HepG2 (cell line): ENCODE data around the gene HOXA10. TPM values are rescaled to one million over a fixed set of nuclear protein-coding genes. Genes with fewer than 3 reads are reported as not detected.

Experiments
- ATAC-seq: fragments of 200-7000 bp; cut with Tn5 transposase; 3 replicates; pipeline ENCODE4 v1.9.1; 2020; ENCODE audit warnings: mild to moderate bottlenecking, moderate library complexity
- BruUV-seq: library from RNA; stranded (reverse); fragments of 400-500 nt; replicated peaks from 2 replicates; lab custom pipeline; 2021; lab: Mats Ljungman, UMichigan
- CTCF ChIA-PET: fragments of 300-600 bp; formaldehyde crosslinking; extraction: SDS; loops from one replicate; lab custom pipeline; 2021; ENCODE audit warnings: low total read pairs, inconsistent platforms, low intra/inter-chr PET ratio; lab: Yijun Ruan, JAX
- POLR2A ChIA-PET: fragments of 350-600 bp; sonication (Branson Sonifier 250); formaldehyde crosslinking; loops from one replicate; lab custom pipeline; 2020; ENCODE audit warnings: antibody characterized with exemption, inconsistent platforms; lab: Yijun Ruan, JAX
- DNase-seq: peaks from one replicate; pipeline ENCODE4 v3.0.0-alpha.2; 2015; ENCODE audit warnings: low spot score
- FAIRE-seq: peaks from 3 replicates; lab custom pipeline; 2011; peaks lifted over from hg19 to GRCh38; lab: Jason Lieb, UNC
- H2AFZ ChIP-seq: one replicate; pipeline ENCODE4 v1.6.1; 2011; ENCODE audit warnings: low read length, inconsistent platforms
- H3K27ac ChIP-seq: fragments of 300-600 bp; 3 replicates; pipeline ENCODE4 v1.8.0; 2011; ENCODE audit warnings: mixed run types, mild to moderate bottlenecking, mixed read lengths, low read length, inconsistent platforms; ENCODE audit not compliant: insufficient read depth; ENCODE audit errors: extremely low read length
- H3K27me3 ChIP-seq, 2 experiments: fragments of 200-600 bp in 1 of 2; 2 replicates in 1 of 2; 3 replicates in 1 of 2; pipeline versions ENCODE4 v1.6.0 to v1.8.0; 2011; ENCODE audit warnings: low read length in 2 of 2, mild to moderate bottlenecking in 2 of 2, moderate library complexity in 2 of 2, inconsistent platforms in 1 of 2; ENCODE audit not compliant: insufficient read depth in 2 of 2, control insufficient read depth in 1 of 2
- H3K36me3 ChIP-seq, 2 experiments: fragments of 200-600 bp in 1 of 2; replicated peaks in 1 of 2; 2 replicates in 1 of 2; 3 replicates in 1 of 2; pipeline versions ENCODE4 v1.5.1 to v1.8.0; 2011; ENCODE audit warnings: low read length in 2 of 2, inconsistent platforms in 1 of 2; ENCODE audit not compliant: insufficient read depth in 2 of 2, control insufficient read depth in 1 of 2
- H3K4me1 ChIP-seq: 2 replicates; pipeline ENCODE4 v1.5.1; 2012; ENCODE audit warnings: low read length, inconsistent platforms; ENCODE audit not compliant: insufficient read depth
- H3K4me2 ChIP-seq: 2 replicates; pipeline ENCODE4 v1.6.0; 2011; ENCODE audit warnings: low read depth, low read length, inconsistent platforms
- H3K4me3 ChIP-seq, 3 experiments: fragments of 200-600 bp in 1 of 3; sonication (generic), shearing (Covaris generic) in 1 of 3; replicated peaks in 1 of 3; 2 replicates each; pipeline ENCODE4 v1.5.1; 2011 to 2016; ENCODE audit warnings: low read length in 3 of 3, inconsistent platforms in 2 of 3, low read depth in 2 of 3, mild to moderate bottlenecking in 2 of 3, control low read depth in 1 of 3, mixed read lengths in 1 of 3; ENCODE audit not compliant: insufficient read depth in 1 of 3
- H3K79me2 ChIP-seq: one replicate; pipeline ENCODE4 v1.6.1; 2011; ENCODE audit warnings: low read length, inconsistent platforms; ENCODE audit not compliant: insufficient read depth
- H3K9ac ChIP-seq: 2 replicates; pipeline ENCODE4 v1.6.0; 2011; ENCODE audit warnings: mild to moderate bottlenecking, low read depth, low read length, inconsistent platforms; ENCODE audit not compliant: insufficient read depth
- H3K9me3 ChIP-seq: 2 replicates; pipeline ENCODE4 v1.5.1; 2012; ENCODE audit warnings: mild to moderate bottlenecking, low read length
- H4K20me1 ChIP-seq: 2 replicates; pipeline ENCODE4 v1.6.0; 2011; ENCODE audit warnings: inconsistent platforms, mild to moderate bottlenecking, low read length, moderate library complexity; ENCODE audit not compliant: insufficient read depth
- ETV5 ChIP-seq: IDR thresholded peaks from 2 replicates; pipeline ENCODE4 v1.6.1; 2018; ENCODE audit warnings: missing biosample characterization, missing genetic modification reagents, inconsistent platforms, borderline replicate concordance
- HES4 ChIP-seq: sonication (generic); formaldehyde crosslinking; IDR thresholded peaks from 2 replicates; pipeline ENCODE4 v1.9.0; 2021; ENCODE audit warnings: mild to moderate bottlenecking, missing genetic modification reagents, borderline replicate concordance
- KAT7 ChIP-seq: IDR thresholded peaks from 2 replicates; pipeline ENCODE4 v1.6.1; 2018; ENCODE audit warnings: borderline replicate concordance, missing compliant biosample characterization
- KAT8 ChIP-seq: IDR thresholded peaks from 2 replicates; pipeline ENCODE4 v1.6.1; 2016; ENCODE audit warnings: missing genetic modification reagents, missing compliant biosample characterization
- MZF1 ChIP-seq: sonication (generic); formaldehyde crosslinking; IDR thresholded peaks from 2 replicates; pipeline ENCODE4 v1.8.1; 2023; ENCODE audit warnings: mild to moderate bottlenecking, missing genetic modification reagents, borderline replicate concordance
- NR1H2 ChIP-seq: sonication (generic); formaldehyde crosslinking; IDR thresholded peaks from 2 replicates; pipeline ENCODE4 v1.8.1; 2022; ENCODE audit warnings: low read depth, missing genetic modification reagents, borderline replicate concordance
- ONECUT2 ChIP-seq: sonication (generic); formaldehyde crosslinking; IDR thresholded peaks from 2 replicates; pipeline ENCODE4 v1.4.0; 2020; ENCODE audit warnings: missing genetic modification reagents
- REL ChIP-seq: sonication (generic); formaldehyde crosslinking; conservative IDR thresholded peaks from 2 replicates; pipeline ENCODE4 v1.8.0; 2022; ENCODE audit warnings: mild to moderate bottlenecking, missing genetic modification reagents, moderate library complexity
- SP140L ChIP-seq: sonication (generic); formaldehyde crosslinking; IDR thresholded peaks from 2 replicates; pipeline ENCODE4 v1.4.0; 2020; ENCODE audit warnings: missing genetic modification reagents, borderline replicate concordance
- ZBTB42 ChIP-seq: sonication (generic); formaldehyde crosslinking; IDR thresholded peaks from 2 replicates; pipeline ENCODE4 v1.5.0; 2020; ENCODE audit warnings: mild to moderate bottlenecking, missing genetic modification reagents
- ZMAT5 ChIP-seq: sonication (generic); formaldehyde crosslinking; IDR thresholded peaks from 2 replicates; pipeline ENCODE4 v1.5.0; 2020; ENCODE audit warnings: mild to moderate bottlenecking, low read depth, missing genetic modification reagents, borderline replicate concordance
- ZMYM3 ChIP-seq: sonication (generic); formaldehyde crosslinking; IDR thresholded peaks from 2 replicates; pipeline ENCODE4 v1.5.1; 2020; ENCODE audit warnings: mild to moderate bottlenecking, missing genetic modification reagents
- ZNF234 ChIP-seq: sonication (generic); formaldehyde crosslinking; conservative IDR thresholded peaks from 2 replicates; pipeline ENCODE4 v1.5.1; 2020; ENCODE audit warnings: mild to moderate bottlenecking, missing genetic modification reagents
- ZNF34 ChIP-seq: sonication (generic); formaldehyde crosslinking; IDR thresholded peaks from 2 replicates; pipeline ENCODE4 v1.4.0; 2020; ENCODE audit warnings: mild to moderate bottlenecking, missing genetic modification reagents, borderline replicate concordance
- ZNF362 ChIP-seq: sonication (generic); formaldehyde crosslinking; IDR thresholded peaks from 2 replicates; pipeline ENCODE4 v1.4.0; 2020; ENCODE audit warnings: missing genetic modification reagents, mild to moderate bottlenecking, borderline replicate concordance
- ZNF367 ChIP-seq: sonication (generic); formaldehyde crosslinking; IDR thresholded peaks from 2 replicates; pipeline ENCODE4 v1.4.0; 2020; ENCODE audit warnings: missing genetic modification reagents, borderline replicate concordance
- ZNF460 ChIP-seq: sonication (generic); formaldehyde crosslinking; IDR thresholded peaks from 2 replicates; pipeline ENCODE4 v1.5.1; 2020; ENCODE audit warnings: missing genetic modification reagents, mild to moderate bottlenecking, borderline replicate concordance
- ZNF484 ChIP-seq: sonication (generic); formaldehyde crosslinking; IDR thresholded peaks from 2 replicates; pipeline ENCODE4 v1.5.1; 2020; ENCODE audit warnings: mild to moderate bottlenecking, low read depth, missing genetic modification reagents, borderline replicate concordance
- WGBS: methylation state at CpG from one replicate; pipeline ENCODE4 v1.1.6; 2017; ENCODE audit warnings: low lambda C conversion rate; 5-methylcytosine and 5-hydroxymethylcytosine counted together
- in situ Hi-C: cut with HindIII; loops from 2 replicates; pipeline ENCODE4 v1.10.0; 2017; ENCODE audit warnings: low pct_unique_long_range_greater_than_20kb; ENCODE audit not compliant: extremely low pct_ligation_motif_present
- intact Hi-C: fragments of 100-400 bp; cut with micrococcal nuclease; formaldehyde crosslinking; loops from one replicate; pipeline ENCODE4 v1.10.0; 2022; ENCODE audit not compliant: unreplicated experiment
- polyA plus RNA-seq, 8 experiments: library from polyadenylated mRNA; depleted of rRNA in 3 of 8; stranded (reverse) in 7 of 8; unstranded in 1 of 8; fragments of >200 nt; fragmentation: Illumina TruSeq in 4 of 8; extraction: Trizol in 4 of 8; gene quantifications; 2 replicates each; pipeline versions ENCODE4 v1.2.1 to v1.2.3, GENCODE V29; 2011 to 2016; ENCODE audit warnings: low read depth in 4 of 8, missing spikeins in 1 of 8, mixed read lengths in 1 of 8; ENCODE audit not compliant: insufficient read depth in 1 of 8
- total RNA-seq, 5 experiments: library from RNA; depleted of rRNA; stranded (reverse); fragments of >200 nt; fragmentation: Illumina TruSeq; extraction: Trizol; gene quantifications; 2 replicates each; pipeline ENCODE4 v1.2.3, GENCODE V29; 2016; ENCODE audit warnings: low read depth in 1 of 5
- TF ChIP-seq, protein P1 (sequence below): sonication (generic); formaldehyde crosslinking; IDR thresholded peaks from 2 replicates; pipeline ENCODE4 v1.9.0; 2021; ENCODE audit warnings: missing genetic modification reagents, borderline replicate concordance
- TF ChIP-seq, protein P2 (sequence below): sonication (generic); formaldehyde crosslinking; conservative IDR thresholded peaks from 2 replicates; pipeline ENCODE4 v1.8.0; 2022; ENCODE audit warnings: mild to moderate bottlenecking, moderate library complexity, missing genetic modification reagents

Gene HOXA10
- total and polyA plus RNA-seq, 2 of the 13 experiments (the other 11 are each of a cell fraction or from before 2014, with no cell fraction given): not detected

DNA sequence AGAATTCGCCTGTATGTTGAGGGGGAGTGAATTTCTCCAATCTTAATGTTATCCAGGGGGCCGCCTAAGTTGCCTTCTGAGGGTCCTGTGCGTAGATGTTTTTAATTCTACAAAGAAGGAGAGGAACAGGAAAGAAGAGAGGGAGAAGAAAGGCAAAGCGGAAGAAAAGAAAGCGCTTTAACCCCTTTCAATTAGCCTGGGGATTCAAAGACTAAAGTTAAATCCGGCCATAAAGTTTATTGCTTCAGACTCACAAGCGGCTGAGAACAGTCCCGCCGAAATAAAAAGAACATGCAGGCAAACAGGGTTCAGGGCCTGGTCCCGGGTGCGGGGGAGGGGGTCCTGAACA, 35.2 kb downstream of the HOXA10 start:
- TF ChIP-seq ZNF362 (CRISPR knock-in tag) (no peak), MZF1 (CRISPR knock-in tag) (no peak), ZBTB42 (no peak), KAT7 (CRISPR knock-in tag) (no peak), ZNF367 (no peak), REL (no peak), ZMYM3 (no peak), HES4 (no peak), KAT8 (CRISPR knock-in tag) (no peak), ZNF34 (CRISPR knock-in tag) (no peak), SP140L (CRISPR knock-in tag) (no peak), ZNF460 (no peak), ZNF484 (CRISPR knock-in tag) (no peak), ETV5 (CRISPR knock-in tag) (no peak), ZMAT5 (CRISPR knock-in tag) (no peak), ONECUT2 (CRISPR knock-in tag) (no peak), NR1H2 (CRISPR knock-in tag) (no peak), ZNF234 (no peak)
- TF ChIP-seq, protein P1, sequence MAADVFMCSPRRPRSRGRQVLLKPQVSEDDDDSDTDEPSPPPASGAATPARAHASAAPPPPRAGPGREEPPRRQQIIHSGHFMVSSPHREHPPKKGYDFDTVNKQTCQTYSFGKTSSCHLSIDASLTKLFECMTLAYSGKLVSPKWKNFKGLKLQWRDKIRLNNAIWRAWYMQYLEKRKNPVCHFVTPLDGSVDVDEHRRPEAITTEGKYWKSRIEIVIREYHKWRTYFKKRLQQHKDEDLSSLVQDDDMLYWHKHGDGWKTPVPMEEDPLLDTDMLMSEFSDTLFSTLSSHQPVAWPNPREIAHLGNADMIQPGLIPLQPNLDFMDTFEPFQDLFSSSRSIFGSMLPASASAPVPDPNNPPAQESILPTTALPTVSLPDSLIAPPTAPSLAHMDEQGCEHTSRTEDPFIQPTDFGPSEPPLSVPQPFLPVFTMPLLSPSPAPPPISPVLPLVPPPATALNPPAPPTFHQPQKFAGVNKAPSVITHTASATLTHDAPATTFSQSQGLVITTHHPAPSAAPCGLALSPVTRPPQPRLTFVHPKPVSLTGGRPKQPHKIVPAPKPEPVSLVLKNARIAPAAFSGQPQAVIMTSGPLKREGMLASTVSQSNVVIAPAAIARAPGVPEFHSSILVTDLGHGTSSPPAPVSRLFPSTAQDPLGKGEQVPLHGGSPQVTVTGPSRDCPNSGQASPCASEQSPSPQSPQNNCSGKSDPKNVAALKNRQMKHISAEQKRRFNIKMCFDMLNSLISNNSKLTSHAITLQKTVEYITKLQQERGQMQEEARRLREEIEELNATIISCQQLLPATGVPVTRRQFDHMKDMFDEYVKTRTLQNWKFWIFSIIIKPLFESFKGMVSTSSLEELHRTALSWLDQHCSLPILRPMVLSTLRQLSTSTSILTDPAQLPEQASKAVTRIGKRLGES (CRISPR knock-in tag): no peak
- TF ChIP-seq, protein P2, sequence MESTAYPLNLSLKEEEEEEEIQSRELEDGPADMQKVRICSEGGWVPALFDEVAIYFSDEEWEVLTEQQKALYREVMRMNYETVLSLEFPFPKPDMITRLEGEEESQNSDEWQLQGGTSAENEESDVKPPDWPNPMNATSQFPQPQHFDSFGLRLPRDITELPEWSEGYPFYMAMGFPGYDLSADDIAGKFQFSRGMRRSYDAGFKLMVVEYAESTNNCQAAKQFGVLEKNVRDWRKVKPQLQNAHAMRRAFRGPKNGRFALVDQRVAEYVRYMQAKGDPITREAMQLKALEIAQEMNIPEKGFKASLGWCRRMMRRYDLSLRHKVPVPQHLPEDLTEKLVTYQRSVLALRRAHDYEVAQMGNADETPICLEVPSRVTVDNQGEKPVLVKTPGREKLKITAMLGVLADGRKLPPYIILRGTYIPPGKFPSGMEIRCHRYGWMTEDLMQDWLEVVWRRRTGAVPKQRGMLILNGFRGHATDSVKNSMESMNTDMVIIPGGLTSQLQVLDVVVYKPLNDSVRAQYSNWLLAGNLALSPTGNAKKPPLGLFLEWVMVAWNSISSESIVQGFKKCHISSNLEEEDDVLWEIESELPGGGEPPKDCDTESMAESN (CRISPR knock-in tag): no peak
- TF ChIP-seq, all 625 proteins: peak for 0
- in situ Hi-C loops: no loop called here
- no peak for DNase-seq
- peaks cover 40% of the 10 kb centered on the region for H3K4me1 ChIP-seq
- H2AFZ ChIP-seq: no peak overlapping the region
- H3K36me3 ChIP-seq: no peaks in the 10 kb centered on the region
- ChIA-PET POLR2A (no interaction called here), CTCF (no interaction called here)
- FAIRE-seq: no peak
- BruUV-seq: no TSS peak
- H3K4me2 ChIP-seq: no peak overlapping the region
- no peak for ATAC-seq
- no peaks in the 10 kb centered on the region for H3K79me2 ChIP-seq
- H3K27me3 ChIP-seq: no peaks in the 10 kb centered on the region
- no peak overlapping the region for H3K4me3 ChIP-seq
- 94% methylated on average over 11 of the region's 11 CpGs for WGBS
- no peaks in the 10 kb centered on the region for H3K9me3 ChIP-seq
- no peaks in the 10 kb centered on the region for H4K20me1 ChIP-seq
- no peak overlapping the region for H3K9ac ChIP-seq
- intact Hi-C loops: no loop called here
- no peak overlapping the region for H3K27ac ChIP-seq
